HG03039 (cell line): ENCODE measurements around the gene SSBP1.
"Not testable (repeated sequence)": the region's sequence is repeated elsewhere in the genome, so short reads cannot be mapped to it uniquely, and the experiment has no call there.

Experiments used
- ATAC-seq: cut with Tn5 transposase; IDR thresholded peaks from one replicate; pipeline ENCODE4 v1.9.1; 2021; ENCODE audit warnings: mild to moderate bottlenecking, moderate library complexity; ENCODE audit not compliant: unreplicated experiment

The SSBP1 gene

GRCh38 chr7:141737836-141738591 lies at the start of gene SSBP1:
SSBP1 (plus strand) TSS chr7:141738358; CDS start chr7:141739167, 809 bp downstream.
- peak; percentile 87 for ATAC-seq

GRCh38 chr7:141689072-141689825 lies 48.9 kb upstream of the SSBP1 start:
- ATAC-seq, result not testable (repeated sequence)

- no peak for ATAC-seq
Observed at GRCh38 chr7:141691540-141691939, 46.6 kb upstream of the SSBP1 start.

GRCh38 chr7:141691961-141692360 lies 46.2 kb upstream of the SSBP1 start:
- ATAC-seq, result no peak

GRCh38 chr7:141693082-141693481 lies 45.1 kb upstream of the SSBP1 start:
- ATAC-seq, result no peak

GRCh38 chr7:141695803-141696289 lies 42.3 kb upstream of the SSBP1 start:
- no peak for ATAC-seq

- no peak for ATAC-seq
Observed at GRCh38 chr7:141696348-141696747, 41.8 kb upstream of the SSBP1 start.

- ATAC-seq, result no peak
Observed at GRCh38 chr7:141697211-141697871, 40.8 kb upstream of the SSBP1 start.

- ATAC-seq, result no peak
Observed at GRCh38 chr7:141698247-141699015, 39.7 kb upstream of the SSBP1 start.

GRCh38 chr7:141699860-141700259 lies 38.3 kb upstream of the SSBP1 start:
- ATAC-seq, result no peak

- no peak for ATAC-seq
Observed at GRCh38 chr7:141700296-141700847, 37.8 kb upstream of the SSBP1 start.

GRCh38 chr7:141700848-141701371 lies 37.2 kb upstream of the SSBP1 start:
- no peak for ATAC-seq

GRCh38 chr7:141701489-141702046 lies 36.6 kb upstream of the SSBP1 start:
- peak; percentile 79 for ATAC-seq

GRCh38 chr7:141702047-141702567 lies 36.1 kb upstream of the SSBP1 start, which contains the start of gene DENND11:
DENND11 (minus strand) TSS chr7:141702166; CDS start chr7:141702153, 13 bp downstream.
- ATAC-seq, result peak; percentile 72

- no peak for ATAC-seq
Observed at GRCh38 chr7:141702892-141703291, 35.3 kb upstream of the SSBP1 start.

- ATAC-seq, result no peak
Observed at GRCh38 chr7:141704112-141704511, 34.0 kb upstream of the SSBP1 start.

GRCh38 chr7:141704741-141705140 lies 33.4 kb upstream of the SSBP1 start:
- ATAC-seq, result no peak

GRCh38 chr7:141706239-141707064 lies 31.7 kb upstream of the SSBP1 start:
- no peak for ATAC-seq

- no peak for ATAC-seq
Observed at GRCh38 chr7:141708351-141708750, 29.8 kb upstream of the SSBP1 start, which contains the start of gene WEE2. WEE2 (plus strand) TSS chr7:141708353; CDS start chr7:141708759, 406 bp downstream.
